Measurements from ENCODE around the gene NR1H3. TPM values are rescaled to one million over a fixed set of nuclear protein-coding genes. Genes with fewer than 3 reads are reported as not detected.
"Not testable (repeated sequence)": the region's sequence is repeated elsewhere in the genome, so short reads cannot be mapped to it uniquely, and the experiment has no call there.

The NR1H3 gene
- polyA plus RNA-seq, 3 donors: 36.1 to 39.6 (median 39.2) TPM

- DNase-seq (ENCODE audit: low read depth in 3 of 3, low spot score in 2 of 3): no peak
Observed at GRCh38 chr11:47299078-47299477, 41.3 kb downstream of the NR1H3 start.

- no peak for DNase-seq (ENCODE audit: low read depth in 3 of 3, low spot score in 2 of 3)
Observed at GRCh38 chr11:47302853-47303252, 45.1 kb downstream of the NR1H3 start.

- no peak for DNase-seq (ENCODE audit: low read depth in 3 of 3, low spot score in 2 of 3)
Observed at GRCh38 chr11:47305734-47306483, 48.1 kb downstream of the NR1H3 start.

GRCh38 chr11:47306484-47306844, 48.7 kb downstream of the NR1H3 start:
- DNase-seq (ENCODE audit: low read depth in 3 of 3, low spot score in 2 of 3): no peak

DNA sequence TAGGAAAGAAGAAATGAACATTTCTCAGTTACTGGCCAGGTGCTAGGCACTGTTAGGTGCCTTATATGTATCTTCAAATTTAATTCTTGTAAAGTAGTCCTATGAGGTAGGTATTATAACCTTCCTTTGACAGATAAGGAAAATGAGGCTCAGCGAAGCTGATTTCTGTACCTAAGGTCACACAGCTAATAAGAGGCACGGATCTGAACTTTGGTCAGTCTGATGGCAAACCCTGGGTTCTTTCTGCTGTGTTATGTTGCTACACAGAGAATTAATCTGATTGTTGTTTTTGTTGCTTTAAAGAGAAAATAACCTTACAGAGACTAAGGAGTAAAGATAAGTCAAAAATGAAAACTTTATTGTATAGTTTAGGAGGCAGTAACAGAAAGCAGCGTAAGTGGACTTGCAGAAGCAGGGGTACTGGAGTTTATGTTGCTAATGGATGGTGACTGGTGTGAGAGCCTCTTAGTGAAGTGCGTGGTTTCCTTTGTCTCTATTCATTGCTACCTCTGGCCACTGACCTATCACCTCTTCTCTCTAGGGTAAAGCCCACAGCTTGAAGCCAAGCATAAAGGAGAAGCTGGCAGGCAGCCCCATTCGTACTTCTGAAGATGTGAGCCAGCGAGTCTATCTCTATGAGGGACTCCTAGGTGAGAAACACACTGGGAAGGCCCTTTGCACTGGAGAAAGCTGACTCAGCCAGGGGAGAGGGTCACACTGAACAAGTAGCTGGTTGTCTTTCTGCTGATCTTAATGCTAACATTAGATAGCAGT, 50.4 kb downstream of the NR1H3 start:
- DNase-seq (ENCODE audit: low read depth in 3 of 3, low spot score in 2 of 3): no peak

- DNase-seq (ENCODE audit: low read depth in 3 of 3, low spot score in 2 of 3): no peak
Observed at GRCh38 chr11:47314992-47315391, 57.2 kb downstream of the NR1H3 start.

DNA sequence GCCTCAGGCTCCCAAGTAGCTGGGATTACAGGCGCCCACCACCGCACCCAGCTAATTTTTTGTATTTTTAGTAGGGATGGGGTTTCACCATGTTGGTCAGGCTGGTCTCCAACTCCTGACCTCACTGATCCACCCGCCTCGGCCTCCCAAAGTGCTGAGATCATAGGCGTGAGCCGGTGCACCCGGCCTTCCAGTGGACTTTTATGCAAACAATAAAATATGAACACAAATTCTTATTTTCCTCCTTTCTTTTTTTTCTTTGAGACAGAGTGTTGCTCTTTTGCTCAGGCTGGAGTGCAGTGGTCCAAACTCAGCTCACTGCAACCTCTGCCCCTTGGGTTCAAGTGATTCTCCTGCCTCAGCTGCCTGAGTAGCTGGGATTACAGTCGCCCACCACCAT, 58.7 kb downstream of the NR1H3 start:
- not testable (repeated sequence) for DNase-seq (ENCODE audit: low read depth in 3 of 3, low spot score in 2 of 3)

GRCh38 chr11:47317064-47317828, 59.5 kb downstream of the NR1H3 start:
- DNase-seq (ENCODE audit: low read depth in 3 of 3, low spot score in 2 of 3): no peak

GRCh38 chr11:47318166-47318565, 60.4 kb downstream of the NR1H3 start:
- DNase-seq (ENCODE audit: low read depth in 3 of 3, low spot score in 2 of 3): no peak

Other genes starting within 250 kb of the NR1H3 start
- gene ARFGAP2, start 81.1 kb upstream of the NR1H3 start, polyA plus RNA-seq (ENCODE audit: insufficient read length in 3 of 3): 10 to 100 TPM; 80.1 to 81.6 (median 81.0) TPM
- gene PACSIN3, start 71.6 kb upstream of the NR1H3 start, polyA plus RNA-seq (ENCODE audit: insufficient read length in 3 of 3): 10 to 100 TPM; 27.2 to 34.3 (median 33.4) TPM
- gene DDB2, start 43.0 kb upstream of the NR1H3 start, polyA plus RNA-seq (ENCODE audit: insufficient read length in 3 of 3): 10 to 100 TPM; 20.8 to 24.2 (median 21.0) TPM
- 10 to 100 TPM; 48.0 to 55.0 (median 51.8) TPM for gene ACP2, start 9.2 kb upstream of the NR1H3 start, polyA plus RNA-seq (ENCODE audit: insufficient read length in 3 of 3)
- gene MADD, start 12.1 kb downstream of the NR1H3 start, polyA plus RNA-seq (ENCODE audit: insufficient read length in 3 of 3): 10 to 100 TPM; 36.5 to 37.9 (median 37.8) TPM
- gene MYBPC3, start 94.7 kb downstream of the NR1H3 start, polyA plus RNA-seq (ENCODE audit: insufficient read length in 3 of 3): under 1 TPM; 0.08 to 0.64 (median 0.18) TPM
- gene SPI1, start 120.6 kb downstream of the NR1H3 start, polyA plus RNA-seq (ENCODE audit: insufficient read length in 3 of 3): 1 to 10 TPM; 2.5 to 3.7 (median 2.9) TPM
- gene SLC39A13, start 150.6 kb downstream of the NR1H3 start, polyA plus RNA-seq (ENCODE audit: insufficient read length in 3 of 3): 10 to 100 TPM; 37.3 to 45.0 (median 39.8) TPM
- 100 to 1,000 TPM; 175 to 194 (median 176) TPM for gene PSMC3, start 168.4 kb downstream of the NR1H3 start, polyA plus RNA-seq (ENCODE audit: insufficient read length in 3 of 3)
- gene RAPSN, start 191.1 kb downstream of the NR1H3 start, polyA plus RNA-seq (ENCODE audit: insufficient read length in 3 of 3): under 1 TPM in 2 of 3 donors, not detected in 1; 0.13 to 0.14 TPM